Adrenal gland (tissue), 12 donors: ENCODE results near the gene APOB. TPM values are rescaled to one million over a fixed set of nuclear protein-coding genes. Genes with fewer than 3 reads are reported as not detected.

Experiments used
- DNase-seq, 7 donors: peaks; one replicate each; pipeline ENCODE4 v3.0.0-alpha.2; 2019 to 2020
- H3K27ac ChIP-seq, 5 donors: fragments of 200-600 bp; sonication (generic) in 4 of 5; 1 replicate in 3 of 5; 2 replicates in 2 of 5; pipeline versions ENCODE4 v1.5.1 to v1.8.0; 2016 to 2020; ENCODE audit warnings: mild to moderate bottlenecking in 1 of 5
- H3K27me3 ChIP-seq: fragments of 200-600 bp; 2 replicates; pipeline ENCODE4 v1.8.0; 2021
- H3K36me3 ChIP-seq, 2 donors: fragments of 200-600 bp; replicated peaks in 1 of 2; 1 replicate in 1 of 2; 2 replicates in 1 of 2; pipeline versions ENCODE4 v1.5.1 to v1.8.0; 2018 to 2022
- H3K4me1 ChIP-seq, 2 donors: fragments of 200-600 bp; replicated peaks in 1 of 2; 1 replicate in 1 of 2; 2 replicates in 1 of 2; pipeline versions ENCODE4 v1.5.1 to v1.8.0; 2018 to 2021
- H3K4me3 ChIP-seq, 4 donors: fragments of 200-600 bp; sonication (generic) in 3 of 4; one replicate each; pipeline ENCODE4 v1.5.1; 2016 to 2018
- H3K9me3 ChIP-seq, 3 donors: fragments of 200-600 bp; sonication (generic) in 1 of 3; replicated peaks in 1 of 3; 1 replicate in 2 of 3; 2 replicates in 1 of 3; pipeline versions ENCODE4 v1.5.1 to v1.8.0; 2016 to 2021
- CTCF ChIP-seq, 6 experiments: fragments of 450-650 bp in 4 of 6; fragments of 200-600 bp in 2 of 6; sonication (generic) in 1 of 6; IDR thresholded peaks; 1 replicate in 5 of 6; 2 replicates in 1 of 6; pipeline versions ENCODE4 v1.5.1 to v1.8.0; 2016 to 2021; ENCODE audit warnings: antibody characterized with exemption in 6 of 6, mild to moderate bottlenecking in 2 of 6, moderate library complexity in 1 of 6
- POLR2A ChIP-seq, 2 donors: fragments of 450-650 bp; IDR thresholded peaks; one replicate each; pipeline ENCODE4 v1.6.1; 2017; ENCODE audit warnings: antibody characterized with exemption in 2 of 2, mild to moderate bottlenecking in 2 of 2, moderate library complexity in 1 of 2
- WGBS, 4 donors: extraction: QIAGEN DNeasy Blood & Tissue Kit in 2 of 4; methylation state at CpG; one replicate each; pipeline versions ENCODE4 v1.1.5 to v1.1.7; 2013 to 2017; 5-methylcytosine and 5-hydroxymethylcytosine counted together
- intact Hi-C, 2 donors: fragments of 100-400 bp; cut with DNase I; formaldehyde crosslinking; loops; one replicate each; pipeline versions ENCODE4 v1.14.1 to v1.15.0; 2022 to 2023
- polyA plus RNA-seq, 3 donors: library from polyadenylated mRNA; stranded (reverse); fragments of 200-250 nt in 2 of 3; fragments of 350-450 nt in 1 of 3; fragmentation: Illumina TruSeq in 1 of 3; extraction: RNeasy Lipid Tissue Mini Kit (QIAGEN cat#74804) in 1 of 3; gene quantifications; one replicate each; pipeline ENCODE4 v1.2.3, GENCODE V29; 2013 to 2014
- total RNA-seq, 9 donors: library from RNA; depleted of rRNA in 4 of 9; stranded (reverse); fragments of >200 nt in 4 of 9; fragments of 120-200 nt in 1 of 9; fragmentation: NEBNext Ultra II Directional in 1 of 9; extraction: Animal tissue kit (Norgen Biotek cat#: 25700) in 1 of 9; gene quantifications; one replicate each; pipeline versions ENCODE4 v1.1.0 to v1.2.4, GENCODE V29; 2013 to 2023
- donor health status: healthy with polysubstance abuse.
- donor health status: Bipolar disorder and iron deficiency.
- donor health status: DM: yes; HTN: yes; CAD: no.
- donor health status: DM: no; HTN: no; CAD: no.
- donor health status: DM: no; HTN: no; CAD: no.
- donor health status: DM: yes; HTN: yes; CAD: no.

The APOB gene
- total and polyA plus RNA-seq, 12 donors = under 0.01 to 1.9 (median 0.16) TPM; not detected in 1

- intact Hi-C loops = no loop called here
- Histone ChIP-seq H3K27me3 (no peaks in the 10 kb centered on the region), H3K4me1 (no peaks in the 10 kb centered on the region), H3K36me3 (no peaks in the 10 kb centered on the region), H3K27ac (no peak overlapping the region), H3K4me3 (no peak overlapping the region), H3K9me3 (no peaks in the 10 kb centered on the region)
- DNase-seq = no peak
- TF ChIP-seq CTCF (IDR thresholded peaks at IDR 0.05) (no peak), POLR2A (IDR thresholded peaks at IDR 0.05) (no peak)
- 79 to 92% (median 82%) methylated on average over 6 of the region's 6 CpGs for WGBS, 4 donors
These were observed 8.4 kb downstream of the APOB start for GRCh38 chr2:21035282-21035973.

- WGBS, 4 donors = 86 to 98% (median 88%) methylated on average over 3 of the region's 3 CpGs
These were observed 8.9 kb downstream of the APOB start for GRCh38 chr2:21034972-21035279.

GRCh38 chr2:21034156-21034971 lies 9.5 kb downstream of the APOB start:
- Histone ChIP-seq H3K27me3 (no peaks in the 10 kb centered on the region), H3K9me3 (no peaks in the 10 kb centered on the region), H3K27ac (no peak overlapping the region), H3K4me3 (no peak overlapping the region), H3K36me3 (no peaks in the 10 kb centered on the region), H3K4me1 (no peaks in the 10 kb centered on the region)
- WGBS, 4 donors = 72 to 87% (median 81%) methylated on average over 4 of the region's 4 CpGs
- intact Hi-C loops = no loop called here
- DNase-seq = no peak
- no peak for TF ChIP-seq CTCF (IDR thresholded peaks at IDR 0.05)
- TF ChIP-seq POLR2A (IDR thresholded peaks at IDR 0.05) = no peak

More at GRCh38 chr2:21034972-21035279, 8.9 kb downstream of the APOB start:
- Histone ChIP-seq H3K27me3 (no peaks in the 10 kb centered on the region), H3K4me1 (no peaks in the 10 kb centered on the region), H3K36me3 (no peaks in the 10 kb centered on the region), H3K9me3 (no peaks in the 10 kb centered on the region), H3K4me3 (no peak overlapping the region), H3K27ac (no peak overlapping the region)
- TF ChIP-seq POLR2A (IDR thresholded peaks at IDR 0.05) (no peak), CTCF (IDR thresholded peaks at IDR 0.05) (no peak)
- intact Hi-C loops = no loop called here
- DNase-seq = no peak

GRCh38 chr2:21033237-21034155 lies 10.4 kb downstream of the APOB start:
- 72 to 98% (median 87%) methylated on average over 2 of the region's 2 CpGs for WGBS, 4 donors
- Histone ChIP-seq H3K27ac (no peak overlapping the region), H3K9me3 (no peaks in the 10 kb centered on the region), H3K4me1 (no peaks in the 10 kb centered on the region), H3K27me3 (no peaks in the 10 kb centered on the region), H3K4me3 (no peak overlapping the region), H3K36me3 (no peaks in the 10 kb centered on the region)
- intact Hi-C loops = no loop called here
- TF ChIP-seq CTCF (IDR thresholded peaks at IDR 0.05) = no peak
- no peak for TF ChIP-seq POLR2A (IDR thresholded peaks at IDR 0.05)
- no peak for DNase-seq
